GM18526 (cell line): ENCODE measurements around the gene PLA2G2F.

ENCODE experiments used
- POLR2A ChIP-seq: IDR thresholded peaks from 3 replicates; pipeline ENCODE4 v1.6.1; 2011; ENCODE audit not compliant: insufficient read length; ENCODE audit errors: extremely low read depth

PLA2G2F gene

GRCh38 chr1:20187103-20187812 lies 48.1 kb downstream of the PLA2G2F start:
- TF ChIP-seq POLR2A: no peak

- no peak for TF ChIP-seq POLR2A
Measured at GRCh38 chr1:20187813-20188454, 48.8 kb downstream of the PLA2G2F start.

- TF ChIP-seq POLR2A: no peak
Measured at GRCh38 chr1:20188455-20188817, 49.3 kb downstream of the PLA2G2F start.

- TF ChIP-seq POLR2A: no peak
Measured at GRCh38 chr1:20189664-20190063, 50.5 kb downstream of the PLA2G2F start.

GRCh38 chr1:20190256-20191160 lies 51.4 kb downstream of the PLA2G2F start:
- TF ChIP-seq POLR2A: no peak

GRCh38 chr1:20191266-20191825 lies 52.2 kb downstream of the PLA2G2F start:
- no peak for TF ChIP-seq POLR2A

- TF ChIP-seq POLR2A: no peak
Measured at GRCh38 chr1:20192364-20192763, 53.2 kb downstream of the PLA2G2F start.

- TF ChIP-seq POLR2A: no peak
Measured at GRCh38 chr1:20192871-20193411, 53.8 kb downstream of the PLA2G2F start.

GRCh38 chr1:20194224-20194623 lies 55.1 kb downstream of the PLA2G2F start:
- no peak for TF ChIP-seq POLR2A

GRCh38 chr1:20194757-20195461 lies 55.8 kb downstream of the PLA2G2F start:
- TF ChIP-seq POLR2A: no peak

- no peak for TF ChIP-seq POLR2A
Measured at GRCh38 chr1:20195462-20195780, 56.3 kb downstream of the PLA2G2F start.

- no peak for TF ChIP-seq POLR2A
Measured at GRCh38 chr1:20197329-20197791, 58.2 kb downstream of the PLA2G2F start.

- TF ChIP-seq POLR2A: no peak
Measured at GRCh38 chr1:20198296-20198695, 59.2 kb downstream of the PLA2G2F start.

- TF ChIP-seq POLR2A: no peak
Measured at GRCh38 chr1:20198918-20199317, 59.8 kb downstream of the PLA2G2F start.

- no peak for TF ChIP-seq POLR2A
Measured at GRCh38 chr1:20199403-20199802, 60.3 kb downstream of the PLA2G2F start.
